Osteoblast (primary cell): ENCODE data around the gene RAMACL. TPM values are rescaled to one million over a fixed set of nuclear protein-coding genes. Genes with fewer than 3 reads are reported as not detected.

ENCODE experiments used
- DNase-seq: peaks from one replicate; pipeline ENCODE4 v3.0.0; 2011; ENCODE audit warnings: low spot score, mixed read lengths; ENCODE audit not compliant: insufficient read length; ENCODE audit errors: missing footprints
- H2AFZ ChIP-seq: 2 replicates; pipeline ENCODE4 v1.6.0; 2011; ENCODE audit warnings: mild to moderate bottlenecking, low read length
- H3K27ac ChIP-seq: 2 replicates; pipeline ENCODE4 v1.5.1; 2011; ENCODE audit warnings: mild to moderate bottlenecking, low read depth, low read length, moderate library complexity
- H3K27me3 ChIP-seq: 2 replicates; pipeline ENCODE4 v1.6.0; 2012; ENCODE audit warnings: mild to moderate bottlenecking, control low read depth, inconsistent platforms, low read length, moderate library complexity; ENCODE audit not compliant: insufficient read depth
- H3K36me3 ChIP-seq: 2 replicates; pipeline ENCODE4 v1.5.1; 2011; ENCODE audit warnings: mild to moderate bottlenecking, low read length, control low read depth, moderate library complexity; ENCODE audit not compliant: insufficient read depth
- H3K4me1 ChIP-seq: 2 replicates; pipeline ENCODE4 v1.5.1; 2011; ENCODE audit warnings: mild to moderate bottlenecking, low read length, control low read depth, moderate library complexity; ENCODE audit not compliant: insufficient read depth
- H3K4me2 ChIP-seq: 2 replicates; pipeline ENCODE4 v1.6.0; 2011; ENCODE audit warnings: mild to moderate bottlenecking, low read length; ENCODE audit not compliant: insufficient read depth
- H3K4me3 ChIP-seq: fragments of 200-600 bp; sonication (generic); 3 replicates; pipeline ENCODE4 v1.5.1; 2012; ENCODE audit warnings: mild to moderate bottlenecking, low read length, inconsistent platforms; ENCODE audit not compliant: insufficient read depth
- H3K79me2 ChIP-seq: 2 replicates; pipeline ENCODE4 v1.6.0; 2012; ENCODE audit warnings: mild to moderate bottlenecking, low read length, control low read depth, inconsistent platforms; ENCODE audit not compliant: insufficient read depth
- H3K9me3 ChIP-seq: 2 replicates; pipeline ENCODE4 v1.5.1; 2011; ENCODE audit warnings: low read depth, low read length, control low read depth
- H4K20me1 ChIP-seq: 2 replicates; pipeline ENCODE4 v1.6.0; 2012; ENCODE audit warnings: mild to moderate bottlenecking, low read length, control low read depth; ENCODE audit not compliant: insufficient read depth
- total RNA-seq: library from RNA; depleted of rRNA; stranded (reverse); fragments of >200 nt; gene quantifications from 2 replicates; pipeline ENCODE4 v1.2.3, GENCODE V29; 2012
- TF ChIP-seq, protein P1 (sequence below): IDR thresholded peaks from 2 replicates; pipeline ENCODE4 v1.5.1; 2011; ENCODE audit warnings: mild to moderate bottlenecking, low read depth, low read length, moderate library complexity; ENCODE audit errors: extremely low read depth

Gene RAMACL
- total RNA-seq, 1 donor, result 3.3 TPM

DNA sequence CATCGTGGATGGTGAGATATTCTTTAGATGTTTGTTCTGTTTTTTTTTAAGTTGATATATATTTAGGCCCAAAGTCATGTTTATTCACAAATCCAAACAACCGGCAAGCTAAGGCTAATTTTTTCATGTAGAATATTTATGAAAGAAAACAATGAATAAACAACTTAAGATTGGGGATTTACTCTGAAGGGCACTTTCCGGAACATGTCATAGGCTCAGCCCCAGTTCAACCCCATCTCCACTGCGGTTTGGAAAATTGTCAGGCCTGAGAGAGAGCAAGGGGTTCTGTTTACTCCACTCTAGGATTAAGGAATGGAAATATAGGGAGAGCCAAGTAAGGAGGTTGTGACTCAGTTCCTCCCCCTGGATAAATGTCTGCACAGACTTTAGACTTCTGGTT lies 22.3 kb upstream of the RAMACL start:
- no peaks in the 10 kb centered on the region for H3K9me3 ChIP-seq
- H3K4me3 ChIP-seq, result no peak overlapping the region
- H3K27ac ChIP-seq, result peak overlapping the region; percentile 42
- TF ChIP-seq, protein P1, sequence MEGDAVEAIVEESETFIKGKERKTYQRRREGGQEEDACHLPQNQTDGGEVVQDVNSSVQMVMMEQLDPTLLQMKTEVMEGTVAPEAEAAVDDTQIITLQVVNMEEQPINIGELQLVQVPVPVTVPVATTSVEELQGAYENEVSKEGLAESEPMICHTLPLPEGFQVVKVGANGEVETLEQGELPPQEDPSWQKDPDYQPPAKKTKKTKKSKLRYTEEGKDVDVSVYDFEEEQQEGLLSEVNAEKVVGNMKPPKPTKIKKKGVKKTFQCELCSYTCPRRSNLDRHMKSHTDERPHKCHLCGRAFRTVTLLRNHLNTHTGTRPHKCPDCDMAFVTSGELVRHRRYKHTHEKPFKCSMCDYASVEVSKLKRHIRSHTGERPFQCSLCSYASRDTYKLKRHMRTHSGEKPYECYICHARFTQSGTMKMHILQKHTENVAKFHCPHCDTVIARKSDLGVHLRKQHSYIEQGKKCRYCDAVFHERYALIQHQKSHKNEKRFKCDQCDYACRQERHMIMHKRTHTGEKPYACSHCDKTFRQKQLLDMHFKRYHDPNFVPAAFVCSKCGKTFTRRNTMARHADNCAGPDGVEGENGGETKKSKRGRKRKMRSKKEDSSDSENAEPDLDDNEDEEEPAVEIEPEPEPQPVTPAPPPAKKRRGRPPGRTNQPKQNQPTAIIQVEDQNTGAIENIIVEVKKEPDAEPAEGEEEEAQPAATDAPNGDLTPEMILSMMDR, result no peak
- no peak for DNase-seq
- H2AFZ ChIP-seq, result no peak overlapping the region
- no peaks in the 10 kb centered on the region for H3K36me3 ChIP-seq
- no peaks in the 10 kb centered on the region for H3K27me3 ChIP-seq
- H3K79me2 ChIP-seq, result peaks cover 90% of the 10 kb centered on the region
- H3K4me2 ChIP-seq, result no peak overlapping the region
- no peaks in the 10 kb centered on the region for H3K4me1 ChIP-seq
- H4K20me1 ChIP-seq, result no peaks in the 10 kb centered on the region

DNA sequence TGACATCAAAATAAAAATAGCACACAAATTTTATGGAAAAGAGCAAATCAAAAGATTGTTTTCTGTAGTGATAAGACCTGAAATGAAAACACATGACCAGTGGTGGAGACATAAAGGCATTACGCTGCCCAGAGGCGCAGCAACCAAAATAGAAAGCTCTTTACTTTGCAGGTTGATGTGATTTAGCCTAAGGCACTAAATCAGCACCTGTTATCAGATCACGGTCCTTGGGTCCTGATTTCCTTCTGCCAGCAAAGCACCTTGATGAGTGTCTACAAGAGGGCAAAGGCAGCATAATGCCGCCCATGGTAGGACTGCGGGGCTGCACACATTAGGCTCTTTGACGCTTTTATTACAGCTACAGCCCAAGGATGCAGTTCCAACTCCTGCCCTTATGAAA lies 19.3 kb upstream of the RAMACL start:
- no peaks in the 10 kb centered on the region for H3K9me3 ChIP-seq
- no peak overlapping the region for H2AFZ ChIP-seq
- H4K20me1 ChIP-seq, result no peaks in the 10 kb centered on the region
- no peak overlapping the region for H3K4me2 ChIP-seq
- H3K4me1 ChIP-seq, result peaks cover 6% of the 10 kb centered on the region
- no peak overlapping the region for H3K4me3 ChIP-seq
- peaks cover 86% of the 10 kb centered on the region for H3K79me2 ChIP-seq
- H3K36me3 ChIP-seq, result no peaks in the 10 kb centered on the region
- TF ChIP-seq, protein P1, result no peak
- H3K27ac ChIP-seq, result no peak overlapping the region
- H3K27me3 ChIP-seq, result no peaks in the 10 kb centered on the region
- DNase-seq, result no peak

DNA sequence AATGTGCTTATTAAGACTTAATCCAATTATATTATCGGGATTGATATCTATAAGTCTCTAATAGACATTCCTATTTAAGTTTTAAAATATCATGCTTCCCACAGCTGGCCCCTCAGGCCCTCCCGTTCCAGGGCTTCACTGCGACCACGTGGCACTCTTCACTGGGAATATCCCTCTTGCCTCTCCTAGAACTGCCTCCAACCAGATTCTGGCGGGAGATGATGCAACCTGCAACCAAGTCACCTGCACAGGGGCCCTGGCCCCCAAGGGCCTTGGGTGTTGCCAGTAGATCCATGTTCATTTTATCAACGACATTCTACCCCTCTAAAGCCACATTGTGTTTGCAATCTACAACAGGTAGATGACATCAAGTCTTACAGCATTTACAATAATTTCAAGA lies 18.4 kb upstream of the RAMACL start:
- Histone ChIP-seq H3K9me3 (no peaks in the 10 kb centered on the region), H3K27me3 (no peaks in the 10 kb centered on the region), H3K4me3 (no peak overlapping the region), H4K20me1 (no peaks in the 10 kb centered on the region), H2AFZ (no peak overlapping the region), H3K4me1 (peaks cover 12% of the 10 kb centered on the region), H3K36me3 (no peaks in the 10 kb centered on the region), H3K79me2 (peaks cover 85% of the 10 kb centered on the region), H3K4me2 (no peak overlapping the region), H3K27ac (no peak overlapping the region)
- TF ChIP-seq, protein P1, result no peak
- DNase-seq, result no peak

DNA sequence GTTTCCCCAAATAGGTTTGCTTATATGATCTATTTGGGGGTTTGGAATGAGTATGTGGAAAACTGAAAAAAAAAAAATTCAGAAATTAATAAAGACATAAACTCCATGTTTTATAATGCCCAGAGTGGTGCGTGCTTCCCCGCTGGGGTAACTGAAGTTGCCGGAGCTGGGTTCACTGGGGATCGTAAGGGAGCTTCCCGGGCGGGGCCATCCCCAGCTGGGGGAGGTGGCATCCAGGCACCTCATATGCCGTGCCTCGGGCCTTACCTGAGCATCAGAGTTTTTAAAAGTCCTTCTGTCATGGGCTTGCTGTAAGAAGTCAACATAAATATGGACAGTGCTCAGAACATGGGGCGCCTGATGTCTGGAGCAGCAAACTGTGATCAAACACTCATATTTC lies 17.9 kb upstream of the RAMACL start:
- H3K4me1 ChIP-seq, result peaks cover 18% of the 10 kb centered on the region
- DNase-seq, result no peak
- TF ChIP-seq, protein P1, result no peak
- H4K20me1 ChIP-seq, result no peaks in the 10 kb centered on the region
- no peak overlapping the region for H2AFZ ChIP-seq
- H3K36me3 ChIP-seq, result no peaks in the 10 kb centered on the region
- H3K79me2 ChIP-seq, result peaks cover 88% of the 10 kb centered on the region
- no peak overlapping the region for H3K4me3 ChIP-seq
- H3K4me2 ChIP-seq, result no peak overlapping the region
- no peak overlapping the region for H3K27ac ChIP-seq
- H3K27me3 ChIP-seq, result no peaks in the 10 kb centered on the region
- H3K9me3 ChIP-seq, result no peaks in the 10 kb centered on the region
